GM10248 (cell line): ENCODE data around the gene NUP62.
A peak's percentile ranks its signal among the peaks of the same experiment; 100 is the strongest.

Experiments used
- CTCF ChIA-PET: fragments of 300-600 bp; sonication (Branson Sonifier 250); formaldehyde crosslinking; extraction: SDS; loops from one replicate; lab custom pipeline; 2021; ENCODE audit warnings: antibody characterized with exemption; lab: Yijun Ruan, JAX
- POLR2A ChIA-PET: fragments of 350-650 bp; sonication (Branson Sonifier 250); formaldehyde crosslinking; extraction: SDS; loops from one replicate; lab custom pipeline; 2020; ENCODE audit warnings: antibody characterized with exemption; lab: Yijun Ruan, JAX
- DNase-seq: peaks from one replicate; pipeline ENCODE4 v3.0.0; 2012; ENCODE audit errors: extremely low spot score
- TF ChIP-seq, protein P1 (sequence below): IDR thresholded peaks from 2 replicates; pipeline ENCODE4 v1.5.1; 2012; ENCODE audit warnings: mild to moderate bottlenecking, low read depth; ENCODE audit errors: extremely low read depth, missing control alignments, control extremely low read depth

The NUP62 gene

DNA sequence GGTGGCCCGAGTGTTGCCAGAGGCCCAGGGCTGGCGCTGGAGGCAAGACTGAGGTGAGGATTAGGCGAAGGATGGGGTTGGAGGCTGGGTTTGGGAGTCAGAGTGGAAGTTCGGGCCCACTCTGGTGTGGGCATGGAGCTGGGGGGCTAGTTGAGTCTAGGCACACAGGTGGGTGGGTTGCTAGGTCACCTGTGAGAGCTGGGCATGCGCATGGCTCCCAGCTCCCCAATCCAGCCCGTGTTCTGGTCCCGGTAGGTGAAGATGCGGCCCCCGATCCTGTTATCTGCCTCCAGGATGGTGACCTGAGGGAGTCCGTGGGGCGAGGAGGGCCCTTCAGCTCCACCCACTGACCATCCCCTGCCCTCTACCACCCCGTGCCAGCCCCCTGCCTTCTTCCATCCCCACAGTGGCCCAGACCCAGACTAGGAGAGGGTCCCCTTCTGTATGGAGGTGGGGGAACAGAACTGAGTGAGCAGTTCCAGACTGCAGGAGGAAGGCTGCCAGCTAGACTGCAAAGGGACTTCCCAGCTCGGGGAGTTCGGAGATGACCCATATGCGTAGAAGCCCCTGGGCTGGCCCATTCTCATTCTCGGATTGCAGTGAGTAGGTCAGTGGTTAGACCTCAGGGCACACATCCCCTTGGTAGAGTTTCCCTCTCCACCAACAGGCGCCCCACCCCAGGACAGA is 34.3 kb downstream of the NUP62 start:
- TF ChIP-seq, protein P1, sequence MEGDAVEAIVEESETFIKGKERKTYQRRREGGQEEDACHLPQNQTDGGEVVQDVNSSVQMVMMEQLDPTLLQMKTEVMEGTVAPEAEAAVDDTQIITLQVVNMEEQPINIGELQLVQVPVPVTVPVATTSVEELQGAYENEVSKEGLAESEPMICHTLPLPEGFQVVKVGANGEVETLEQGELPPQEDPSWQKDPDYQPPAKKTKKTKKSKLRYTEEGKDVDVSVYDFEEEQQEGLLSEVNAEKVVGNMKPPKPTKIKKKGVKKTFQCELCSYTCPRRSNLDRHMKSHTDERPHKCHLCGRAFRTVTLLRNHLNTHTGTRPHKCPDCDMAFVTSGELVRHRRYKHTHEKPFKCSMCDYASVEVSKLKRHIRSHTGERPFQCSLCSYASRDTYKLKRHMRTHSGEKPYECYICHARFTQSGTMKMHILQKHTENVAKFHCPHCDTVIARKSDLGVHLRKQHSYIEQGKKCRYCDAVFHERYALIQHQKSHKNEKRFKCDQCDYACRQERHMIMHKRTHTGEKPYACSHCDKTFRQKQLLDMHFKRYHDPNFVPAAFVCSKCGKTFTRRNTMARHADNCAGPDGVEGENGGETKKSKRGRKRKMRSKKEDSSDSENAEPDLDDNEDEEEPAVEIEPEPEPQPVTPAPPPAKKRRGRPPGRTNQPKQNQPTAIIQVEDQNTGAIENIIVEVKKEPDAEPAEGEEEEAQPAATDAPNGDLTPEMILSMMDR, result no peak
- peak; percentile 58 for DNase-seq
- ChIA-PET CTCF (interaction anchor here (0.7 to 3.1 kb wide), 6 partner anchors 11 to 33 kb away, joined by 3 to 15 read pairs (median 4); no protein-coding TSS in a partner anchor), POLR2A (interaction anchor here (0.6 to 1.9 kb wide), 5 partner anchors 11 to 220 kb away, joined by 3 to 5 read pairs (median 3); no protein-coding TSS in a partner anchor)

DNA sequence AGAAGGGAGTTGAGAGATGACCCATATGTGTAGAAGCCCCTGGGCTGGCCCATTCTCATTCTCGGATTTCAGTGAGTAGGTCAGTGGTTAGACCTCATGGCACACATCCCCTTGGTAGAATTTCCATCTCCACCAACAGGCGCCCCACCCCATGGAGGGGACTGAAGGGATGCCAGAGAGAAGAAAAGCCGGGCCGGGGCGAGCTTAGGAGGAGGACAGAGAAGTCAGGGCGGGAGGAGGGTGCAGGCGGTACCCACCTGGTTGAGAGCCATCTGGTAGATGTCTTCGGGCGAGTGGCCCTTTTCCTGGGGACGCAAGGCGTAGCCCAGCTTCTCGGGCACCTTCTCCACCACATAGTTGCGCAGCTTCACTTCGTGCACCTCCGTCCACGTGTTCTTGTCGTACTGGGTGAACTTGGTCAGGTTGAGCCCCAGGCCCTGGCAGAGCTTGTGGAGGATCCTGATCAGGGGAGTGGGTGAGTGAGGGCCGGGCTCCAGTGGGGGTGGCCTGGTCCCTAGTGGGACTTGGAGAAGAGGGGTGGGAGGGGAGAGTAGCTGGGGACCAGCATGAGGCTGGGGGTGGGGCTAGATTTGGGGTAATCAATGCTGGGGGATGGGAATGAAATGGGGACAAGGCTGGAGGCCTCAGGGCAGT is 35.2 kb downstream of the NUP62 start:
- no peak for DNase-seq
- TF ChIP-seq, protein P1, result no peak
- POLR2A ChIA-PET, result interaction anchor here (0.6 to 1.9 kb wide), 7 partner anchors 10 to 219 kb away, joined by 3 to 5 read pairs (median 3); no protein-coding TSS in a partner anchor
- CTCF ChIA-PET, result interaction anchor here (0.9 to 3.1 kb wide), 6 partner anchors 10 to 213 kb away, joined by 3 to 15 read pairs (median 4); no protein-coding TSS in a partner anchor

DNA sequence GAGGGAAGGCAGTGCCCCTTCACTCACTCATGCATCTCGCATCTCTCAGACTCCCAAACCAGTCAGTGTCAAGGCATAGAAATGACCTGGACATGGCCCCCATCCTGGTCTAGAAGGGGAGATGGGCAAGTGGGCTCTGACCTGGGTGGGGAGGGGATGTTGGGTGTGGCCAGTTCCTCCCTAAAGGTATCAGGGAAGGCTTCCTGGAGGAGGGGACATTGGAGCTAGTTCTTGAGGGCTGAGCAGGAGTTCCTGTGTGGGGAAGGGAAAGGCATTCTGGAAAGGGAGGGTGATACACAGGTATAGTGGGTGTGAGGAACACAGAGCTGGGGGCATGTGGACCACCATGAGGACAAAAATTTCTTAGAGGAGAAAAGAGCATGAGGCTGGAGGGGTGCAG is 36.6 kb downstream of the NUP62 start:
- DNase-seq, result no peak
- TF ChIP-seq, protein P1, result no peak
- ChIA-PET CTCF (interaction anchor here (3.1 kb wide), 1 partner anchor 20 kb away, joined by 15 read pairs; no protein-coding TSS in a partner anchor), POLR2A (interaction anchor here (1.5 kb wide), 1 partner anchor 19 kb away, joined by 3 read pairs; no protein-coding TSS in a partner anchor)

DNA sequence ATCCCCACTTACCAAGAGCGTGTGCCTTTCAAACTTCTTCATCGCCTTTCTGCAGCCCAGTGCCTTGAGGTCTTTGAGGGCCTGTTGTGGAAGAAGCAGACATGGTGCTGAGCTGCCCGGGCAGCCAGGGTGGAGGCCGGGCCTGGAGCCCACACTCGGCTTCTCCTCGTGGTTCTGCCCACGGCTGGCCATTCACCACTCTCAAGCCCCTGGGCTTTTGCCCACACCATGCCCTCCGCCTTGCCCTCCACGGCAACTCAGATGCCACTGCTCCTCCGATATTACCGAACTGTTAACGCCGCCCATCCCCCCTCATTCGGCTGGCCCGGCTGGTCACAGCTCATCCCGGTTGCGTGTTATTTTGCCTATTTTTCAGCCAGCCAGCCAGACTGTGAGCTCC is 37.9 kb downstream of the NUP62 start:
- CTCF ChIA-PET, result interaction anchor here (0.9 to 2.0 kb wide), 4 partner anchors 14 to 37 kb away, joined by 3 to 7 read pairs (median 4); no protein-coding TSS in a partner anchor
- POLR2A ChIA-PET, result interaction anchor here (0.6 to 1.9 kb wide), 5 partner anchors 20 to 955 kb away, joined by 3 to 8 read pairs (median 4); partner anchors contain the start of gene NUP62
- no peak for DNase-seq
- TF ChIP-seq, protein P1, result no peak

DNA sequence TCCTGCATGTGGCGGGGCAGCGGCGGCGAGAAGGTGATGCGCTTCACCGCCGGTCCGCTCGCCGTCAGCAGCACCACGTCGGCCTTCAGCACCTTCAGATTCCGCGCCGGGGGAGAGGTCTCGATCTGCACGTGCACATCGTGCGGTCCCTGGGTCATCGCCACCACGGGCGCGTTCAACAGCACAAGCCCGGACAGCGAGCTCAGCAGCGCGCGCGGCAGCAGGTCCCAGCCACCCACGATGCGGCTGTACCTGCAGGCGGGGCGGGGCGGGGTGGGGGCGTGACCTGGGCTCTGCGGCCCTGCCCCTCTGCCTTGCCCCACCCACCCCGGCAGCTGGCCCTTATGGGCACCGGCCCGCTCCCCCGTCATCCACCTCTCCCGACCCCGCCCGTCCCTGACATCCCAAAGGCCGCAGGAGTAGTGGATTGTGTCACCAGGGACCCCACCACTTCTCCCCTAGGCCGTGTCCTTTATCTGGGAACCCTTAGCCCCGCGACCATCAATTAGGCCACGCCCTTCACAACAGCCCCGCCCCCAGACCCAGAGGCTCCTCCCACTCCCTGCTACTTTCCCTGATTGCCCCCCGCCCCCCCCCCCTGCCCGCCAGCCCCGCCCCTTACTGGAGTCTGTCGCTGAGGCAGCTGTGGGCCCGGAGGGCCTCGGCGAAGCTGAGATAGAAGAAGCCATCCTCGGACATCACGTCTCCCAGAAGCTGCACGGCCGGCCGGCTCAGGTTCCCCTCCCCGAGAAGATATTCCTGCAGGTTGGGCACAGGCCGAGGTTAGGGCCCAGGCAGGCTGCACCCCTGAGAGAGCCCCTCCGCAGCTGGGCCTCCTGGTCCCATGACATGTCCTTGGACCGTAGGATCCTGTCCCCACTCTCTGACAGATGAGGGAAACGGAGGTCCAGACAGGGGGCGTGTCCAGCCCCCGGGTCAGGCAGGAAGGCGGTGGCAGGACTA is 38.7 kb downstream of the NUP62 start:
- TF ChIP-seq, protein P1, result no peak
- ChIA-PET POLR2A (interaction anchor here (0.6 to 1.9 kb wide), 6 partner anchors 14 to 75 kb away, joined by 3 to 9 read pairs (median 6); partner anchors contain the start of genes AKT1S1, ATF5, NUP62 and TBC1D17), CTCF (interaction anchor here (0.8 to 2.0 kb wide), 11 partner anchors 9 to 40 kb away, joined by 3 to 10 read pairs (median 4); partner anchors contain the start of genes AKT1S1, PTOV1 and TBC1D17)
- DNase-seq, result peak; percentile 84
